ENCODE measurements around the gene HDDC2.

Gene HDDC2

DNA sequence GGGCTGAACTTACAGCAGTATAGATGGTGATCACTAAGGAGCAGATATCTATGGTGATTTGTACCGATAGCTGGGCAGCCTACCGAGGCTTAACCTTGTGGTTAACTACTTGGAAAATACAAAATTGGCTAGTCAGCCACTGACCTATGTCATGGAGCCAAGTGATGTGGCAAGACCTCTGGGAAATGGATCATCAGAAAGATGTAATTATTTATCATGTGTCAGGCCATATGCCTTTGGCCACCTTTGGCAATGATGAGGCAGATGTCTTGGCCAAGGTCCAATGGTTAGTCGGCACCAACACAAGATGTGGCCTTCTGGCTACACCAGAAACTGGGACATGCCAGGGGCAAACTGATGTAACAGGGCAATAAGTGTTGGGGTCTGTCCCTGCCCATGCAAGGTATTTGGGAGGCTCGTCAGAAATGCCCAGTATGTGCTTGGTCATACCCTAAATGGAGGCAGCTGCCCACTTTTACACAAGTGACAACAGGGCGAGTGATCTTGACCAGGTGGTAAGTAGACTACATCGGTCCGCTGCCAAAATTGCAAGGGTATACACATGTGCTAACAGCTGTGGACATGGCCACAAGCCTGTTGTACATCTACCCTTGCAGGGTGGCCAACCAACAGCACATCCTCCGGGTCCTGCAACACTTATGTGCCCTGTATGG is 30.1 kb downstream of the HDDC2 start:
- no peak for DNase-seq (ENCODE audit: extremely low read depth in 1 of 2, low read depth in 1 of 2)

DNA sequence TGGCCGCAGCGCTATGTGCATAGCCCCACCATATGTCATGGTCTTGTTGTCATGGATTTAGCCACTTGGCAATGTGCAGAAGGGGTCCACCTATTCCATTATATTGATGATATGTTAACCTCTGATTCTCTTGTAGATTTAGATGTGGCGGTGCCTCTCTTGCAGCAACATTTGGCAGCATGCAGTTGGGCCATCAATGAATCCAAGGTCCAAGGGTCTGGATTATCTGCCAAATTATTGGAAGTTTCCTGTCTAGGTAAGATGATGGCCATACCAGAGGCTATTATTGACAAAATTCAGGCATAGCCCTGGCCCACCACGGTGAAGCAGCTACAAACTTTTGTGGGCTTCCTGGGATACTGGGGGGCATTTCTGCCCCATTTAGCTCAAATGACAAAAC is 31.4 kb downstream of the HDDC2 start:
- no peak for DNase-seq (ENCODE audit: extremely low read depth in 1 of 2, low read depth in 1 of 2)

DNA sequence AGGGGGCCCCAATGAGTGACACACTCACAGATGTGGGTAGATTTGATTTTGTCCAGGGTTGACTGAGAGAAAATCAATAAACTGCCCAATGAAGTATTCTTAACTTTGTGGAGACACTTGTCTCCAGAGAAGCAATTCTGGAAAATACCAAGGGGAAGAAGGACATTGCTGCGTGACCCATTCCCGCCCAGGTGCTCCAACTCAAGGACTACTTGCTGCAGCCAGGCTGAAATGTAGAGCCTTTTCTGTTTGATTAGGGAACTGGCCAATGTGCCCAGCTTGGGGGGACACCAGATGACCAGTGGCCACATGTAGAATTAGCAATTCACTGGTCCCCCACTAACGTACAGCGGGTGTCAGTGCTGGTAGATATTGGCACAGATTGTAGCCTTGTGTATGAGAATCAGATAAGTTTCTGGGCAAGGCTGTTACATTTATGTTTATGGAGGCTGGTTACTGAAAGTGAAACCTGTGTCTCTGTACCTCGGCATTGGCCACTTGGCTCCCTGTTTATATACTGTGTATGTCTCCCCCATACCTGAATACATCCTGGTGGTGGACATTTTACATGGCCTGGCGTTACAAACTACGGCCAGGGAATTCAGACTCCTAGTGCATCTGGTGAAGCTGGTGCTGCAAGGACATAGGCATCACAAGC is 32.3 kb downstream of the HDDC2 start:
- no peak for DNase-seq (ENCODE audit: extremely low read depth in 1 of 2, low read depth in 1 of 2)

DNA sequence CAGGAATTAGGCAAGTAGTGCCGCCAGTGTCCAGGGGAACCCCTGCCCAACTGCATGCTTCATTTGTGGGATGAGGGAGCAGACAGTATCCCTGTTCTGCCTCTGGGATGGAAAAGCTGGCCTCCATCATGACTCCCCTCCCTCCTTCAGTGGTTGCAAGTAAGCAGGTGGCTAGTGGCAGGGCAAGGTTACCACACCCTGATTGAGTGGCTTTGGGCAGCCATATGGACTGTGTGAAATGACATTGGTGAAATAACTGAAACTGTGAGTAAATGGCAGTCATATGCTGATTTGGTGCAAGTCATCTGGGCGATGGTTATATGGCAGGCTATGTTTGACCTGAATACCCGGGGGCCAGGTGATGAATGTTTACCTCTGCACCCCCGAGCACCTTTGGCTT is 33.0 kb downstream of the HDDC2 start:
- DNase-seq (ENCODE audit: extremely low read depth in 1 of 2, low read depth in 1 of 2), result no peak

DNA sequence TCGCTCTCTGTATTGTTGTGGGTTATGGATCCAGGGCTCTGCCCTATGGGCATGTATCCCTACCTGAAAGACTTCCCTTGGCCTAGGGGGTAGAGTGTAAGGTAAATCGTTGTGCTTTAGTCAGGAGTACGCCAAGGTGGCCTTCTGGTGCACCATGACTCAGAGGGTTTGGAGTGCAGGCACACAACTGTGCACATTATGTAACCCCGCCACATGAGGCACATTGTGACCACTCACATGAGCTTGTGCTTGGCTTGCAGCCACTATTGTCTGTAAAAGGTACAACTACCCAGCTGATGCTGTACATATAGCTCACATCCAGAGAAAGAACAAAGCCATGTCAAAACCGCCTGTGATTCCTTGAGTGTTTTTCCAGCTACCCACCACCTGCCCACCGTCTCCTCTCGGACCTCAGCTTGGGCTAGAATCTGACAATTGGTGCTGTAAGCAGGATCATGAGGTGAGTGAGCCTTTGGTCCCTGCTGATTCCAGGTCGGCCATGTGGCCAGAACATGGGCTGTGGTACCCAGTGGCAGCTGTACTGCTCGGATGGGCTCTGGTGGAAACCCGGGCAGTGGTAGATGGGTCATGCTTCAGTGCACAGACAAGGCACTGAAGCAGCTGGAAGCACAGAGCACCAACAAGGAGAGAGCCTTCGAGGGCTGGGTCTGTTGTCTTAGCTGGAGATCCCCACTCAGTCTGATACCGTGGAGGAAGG is 33.8 kb downstream of the HDDC2 start:
- DNase-seq (ENCODE audit: extremely low read depth in 1 of 2, low read depth in 1 of 2), result no peak

DNA sequence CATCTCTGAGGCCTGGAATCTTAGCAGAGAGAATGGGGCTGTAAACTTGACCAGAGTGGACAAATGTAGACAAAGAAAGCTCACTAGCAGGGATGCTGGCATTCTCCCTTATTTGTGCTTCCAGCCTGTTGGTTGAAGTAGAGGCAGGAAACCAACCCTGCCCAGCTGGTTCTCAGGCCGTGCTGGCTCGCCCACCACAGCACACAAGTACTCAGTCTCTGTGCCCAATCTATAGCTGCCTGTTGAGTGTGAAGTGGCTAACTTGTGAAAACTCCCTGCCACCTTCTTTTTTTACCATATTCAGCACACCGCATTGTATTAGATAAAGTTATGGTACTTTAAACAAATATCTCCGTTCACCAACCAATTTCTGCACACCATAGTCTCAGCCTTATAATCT is 37.3 kb downstream of the HDDC2 start:
- DNase-seq (ENCODE audit: extremely low read depth in 1 of 2, low read depth in 1 of 2), result no peak

DNA sequence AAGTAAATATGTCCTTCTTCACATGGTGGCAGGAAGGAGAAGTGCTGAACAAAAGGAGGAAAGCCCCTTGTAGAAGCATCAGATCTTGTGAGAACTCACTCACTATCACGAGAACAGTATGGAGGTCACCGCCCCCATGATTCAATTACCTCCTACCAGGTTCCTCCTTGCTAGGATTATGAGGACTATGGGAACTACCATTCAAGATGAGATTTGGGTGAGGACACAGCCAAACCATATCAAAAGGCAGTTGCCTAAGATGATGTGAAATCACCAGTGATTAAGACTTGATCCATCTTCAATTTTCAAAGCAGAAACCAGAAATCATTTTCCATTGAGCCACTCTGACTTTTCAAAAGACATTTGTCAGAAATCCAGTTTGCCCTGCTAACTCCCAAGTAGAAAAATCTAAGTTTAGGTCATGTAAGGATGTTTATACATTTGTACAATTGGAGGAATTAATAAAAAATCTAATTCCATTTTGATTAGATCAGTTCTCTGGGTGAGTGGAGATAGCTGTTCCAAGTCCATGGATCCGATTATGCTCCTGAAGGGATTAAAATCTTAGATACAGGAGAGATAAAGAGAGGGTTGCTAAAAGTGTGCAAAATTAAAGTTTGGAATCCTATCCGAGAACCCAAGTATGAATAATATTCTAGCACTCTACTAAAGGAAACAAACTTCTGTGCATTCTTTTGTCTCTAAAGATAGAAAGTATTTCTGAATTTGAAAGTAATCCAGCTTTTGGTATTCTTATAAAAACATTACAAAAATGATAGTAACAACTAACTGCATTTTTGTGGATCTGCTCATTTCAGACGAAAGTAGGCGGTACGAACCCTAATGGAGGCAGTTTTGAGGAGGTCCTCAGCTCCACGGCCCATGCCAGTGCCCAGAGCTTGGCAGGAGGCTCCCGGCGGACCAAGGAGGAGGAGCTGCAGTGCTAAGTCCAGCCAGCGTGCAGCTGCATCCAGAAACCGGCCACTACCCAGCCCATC is 39.5 kb downstream of the HDDC2 start:
- DNase-seq (ENCODE audit: extremely low read depth in 1 of 2, low read depth in 1 of 2), result no peak

DNA sequence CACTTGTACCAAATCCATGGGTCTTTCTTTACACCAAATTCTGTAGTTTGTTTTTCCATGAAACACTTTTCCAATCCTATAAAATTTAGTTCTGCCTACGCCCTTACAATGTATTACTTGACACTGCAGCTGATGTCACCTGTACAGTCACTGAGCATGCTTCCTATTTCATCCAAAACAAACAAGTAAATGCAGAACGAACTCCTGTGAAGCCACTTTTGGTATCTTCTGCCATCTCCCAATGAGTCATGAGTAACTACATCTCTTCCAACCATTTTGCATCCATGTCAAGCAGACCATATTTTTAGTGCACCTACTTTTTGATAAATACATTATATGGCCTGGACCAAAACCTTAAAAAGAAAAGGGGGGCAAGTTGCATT is 42.4 kb downstream of the HDDC2 start:
- no peak for DNase-seq (ENCODE audit: extremely low read depth in 1 of 2, low read depth in 1 of 2)

DNA sequence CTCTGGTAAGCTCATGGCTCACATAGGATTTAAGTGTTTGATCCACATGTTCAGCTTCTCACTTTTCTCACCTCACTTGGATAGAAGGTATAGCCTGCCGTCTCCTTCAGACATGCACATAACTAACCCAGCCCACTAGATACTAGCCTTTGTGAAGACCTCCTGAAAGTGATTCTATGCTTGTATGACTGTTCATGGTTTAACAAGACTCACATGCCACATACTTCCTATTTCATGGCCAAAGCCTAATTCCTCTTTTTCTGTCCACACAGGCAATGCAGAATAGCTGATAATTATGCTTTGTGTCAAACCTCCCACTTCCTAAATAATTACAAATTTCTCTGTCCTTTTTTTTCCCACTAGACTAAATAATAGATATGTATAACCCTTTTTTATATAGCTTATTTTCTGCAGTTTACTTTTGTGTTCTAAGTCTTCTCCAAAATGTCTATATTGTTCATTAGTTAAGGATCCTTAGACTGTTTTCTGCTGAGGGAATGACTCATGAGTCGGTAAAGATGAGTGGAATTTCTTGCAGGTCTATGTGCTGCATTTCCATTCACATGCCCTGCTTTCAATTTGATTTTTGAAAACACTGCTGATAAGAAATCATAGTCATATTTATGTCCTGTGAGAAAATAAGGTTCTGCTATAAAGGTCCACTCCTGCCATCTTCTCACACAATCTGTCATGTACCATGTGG is 43.0 kb downstream of the HDDC2 start:
- no peak for DNase-seq (ENCODE audit: extremely low read depth in 1 of 2, low read depth in 1 of 2)

DNA sequence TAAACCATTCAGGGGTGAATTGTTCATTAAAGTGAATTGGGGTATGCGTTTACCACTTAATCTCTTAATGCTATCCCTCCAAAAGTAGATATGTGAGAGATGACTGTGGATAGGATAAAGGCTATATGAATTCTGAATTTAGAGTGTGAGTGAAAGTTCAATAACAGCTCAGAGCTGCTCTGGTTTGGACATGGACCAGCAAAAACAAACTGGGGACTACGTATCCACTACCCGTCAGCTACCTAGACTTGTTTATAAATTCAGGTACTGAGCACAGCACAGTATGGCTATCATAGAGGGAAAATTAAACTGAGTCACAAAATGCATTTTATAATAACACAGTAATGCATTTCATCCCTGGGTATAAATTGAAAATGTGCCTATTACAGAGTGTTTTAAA is 44.4 kb downstream of the HDDC2 start:
- DNase-seq (ENCODE audit: extremely low read depth in 1 of 2, low read depth in 1 of 2), result no peak

DNA sequence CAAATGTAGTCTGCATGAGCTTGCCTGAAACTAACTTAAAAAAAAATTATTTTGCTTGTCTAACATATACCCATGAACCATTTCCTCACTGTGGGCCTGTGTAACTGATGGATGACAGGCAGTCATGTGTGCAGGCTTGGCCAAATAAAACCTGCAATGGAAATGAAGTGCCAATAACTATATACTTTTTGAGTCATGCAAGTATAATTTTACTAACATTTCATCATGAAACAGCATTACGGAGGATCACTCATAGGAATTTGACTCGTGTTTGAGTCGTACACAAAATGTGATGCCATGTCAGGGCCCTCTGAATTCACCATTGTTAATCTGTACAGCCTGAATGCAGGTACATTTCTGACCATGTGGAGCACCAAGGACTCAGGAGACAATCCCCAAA is 46.6 kb downstream of the HDDC2 start:
- DNase-seq (ENCODE audit: extremely low read depth in 1 of 2, low read depth in 1 of 2), result no peak

DNA sequence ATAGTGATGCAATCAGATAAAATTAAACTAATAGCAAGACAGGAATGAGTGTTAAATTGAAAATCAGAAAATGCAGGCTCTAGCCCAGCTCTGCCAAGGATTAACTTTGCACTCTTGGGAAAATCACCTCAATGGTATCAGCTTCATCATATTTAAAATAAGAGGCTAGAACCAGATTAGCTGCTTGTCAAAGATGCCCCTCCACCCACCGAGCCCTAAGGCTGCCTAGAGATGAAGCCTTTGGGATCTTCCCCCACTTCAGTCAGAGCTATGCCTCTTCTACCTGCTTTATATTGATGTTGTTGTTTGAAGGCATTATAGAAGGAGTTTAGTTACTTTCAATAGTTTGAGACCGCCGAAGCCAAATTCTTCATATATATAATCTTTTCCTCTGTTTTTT is 47.4 kb downstream of the HDDC2 start:
- no peak for DNase-seq (ENCODE audit: extremely low read depth in 1 of 2, low read depth in 1 of 2)

DNA sequence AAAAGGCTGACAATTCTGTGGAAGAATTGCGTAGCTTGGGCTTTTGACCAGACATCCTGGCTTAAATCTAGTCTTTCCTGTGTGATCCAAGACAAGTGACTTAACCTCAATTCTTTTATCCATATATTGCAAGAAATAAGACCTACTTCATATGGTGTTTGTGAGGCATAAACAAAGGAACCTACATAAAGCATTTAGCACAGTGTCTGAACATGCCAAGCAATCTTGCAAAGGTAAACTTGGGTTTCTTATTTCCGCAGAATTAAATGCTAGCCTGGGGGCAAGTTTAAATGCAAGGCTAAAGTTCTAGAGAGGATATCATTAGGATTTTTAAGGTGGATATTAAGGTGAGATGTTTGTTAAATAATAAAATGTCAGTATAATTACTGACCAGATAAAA is 47.9 kb downstream of the HDDC2 start:
- no peak for DNase-seq (ENCODE audit: extremely low read depth in 1 of 2, low read depth in 1 of 2)

DNA sequence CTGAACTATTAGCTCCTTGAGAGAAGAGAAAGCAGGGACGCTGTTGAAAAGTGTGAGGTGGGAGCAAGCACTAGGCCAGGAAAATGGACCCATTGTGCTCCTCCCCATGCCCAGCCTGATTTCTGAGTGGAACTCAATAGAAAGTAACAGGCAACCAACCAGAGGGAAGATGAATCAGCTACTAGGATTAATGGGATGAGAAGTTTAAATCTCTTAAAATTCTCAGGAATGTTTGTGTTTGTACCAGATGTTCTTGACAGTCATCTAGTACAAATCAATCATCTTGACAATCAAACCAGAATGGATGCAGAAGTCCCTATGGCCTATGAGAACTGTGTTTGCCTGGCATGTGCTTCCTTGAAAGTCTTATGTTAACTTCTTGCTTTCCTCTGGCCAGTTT is 48.9 kb downstream of the HDDC2 start:
- DNase-seq (ENCODE audit: extremely low read depth in 1 of 2, low read depth in 1 of 2), result no peak

DNA sequence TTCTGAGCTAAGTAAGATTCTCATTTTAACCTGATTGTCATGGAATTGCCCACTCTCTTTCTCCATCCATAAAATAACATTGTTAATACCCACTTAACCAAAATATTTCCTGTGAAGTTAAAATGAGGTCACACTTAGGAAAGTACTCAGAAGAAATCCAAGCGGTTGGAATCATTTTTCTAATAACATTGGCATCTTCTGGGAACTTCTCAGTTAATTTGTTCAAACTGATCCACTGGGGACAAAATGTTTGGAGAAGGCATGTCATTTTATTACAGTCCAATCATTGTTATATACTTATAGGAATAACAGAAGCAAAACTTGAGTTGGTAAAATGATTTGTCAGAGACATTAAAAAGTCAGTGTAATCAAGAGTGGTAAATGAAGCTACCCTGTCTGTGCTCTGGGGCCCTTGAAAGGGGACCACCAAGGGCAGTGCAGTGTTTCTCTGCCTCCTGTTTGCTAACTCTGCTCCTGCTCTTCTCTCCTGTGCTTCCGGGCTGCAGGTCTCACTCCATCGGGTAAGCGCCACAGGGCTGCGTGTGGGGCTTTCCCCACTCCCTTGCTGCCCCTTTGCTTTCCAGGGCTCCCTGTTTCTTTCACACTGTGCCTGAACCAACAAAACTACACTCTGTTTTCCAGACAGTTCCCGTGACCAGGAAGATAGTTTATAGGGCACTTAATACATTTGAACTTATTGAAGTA is 50.1 kb downstream of the HDDC2 start:
- DNase-seq (ENCODE audit: extremely low read depth in 1 of 2, low read depth in 1 of 2), result no peak

DNA sequence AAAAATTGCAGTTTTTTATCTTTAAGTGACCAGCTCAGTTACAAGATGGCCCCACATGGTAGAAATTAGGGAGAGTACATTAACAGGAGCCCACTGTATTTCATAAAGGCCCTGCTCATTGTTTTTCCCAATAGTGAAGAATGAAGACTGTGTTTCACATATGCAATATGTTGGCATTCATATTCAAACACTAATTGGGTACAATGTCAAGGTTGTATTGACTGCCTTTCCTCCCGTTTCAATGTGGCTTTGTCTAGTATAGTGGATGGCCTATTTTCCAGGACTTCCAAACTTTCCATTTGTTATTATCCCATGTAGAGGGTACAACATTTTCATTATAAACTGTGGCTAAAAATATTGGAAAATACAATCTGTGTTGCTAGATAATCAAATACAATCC is 51.3 kb downstream of the HDDC2 start:
- DNase-seq (ENCODE audit: extremely low read depth in 1 of 2, low read depth in 1 of 2), result no peak

DNA sequence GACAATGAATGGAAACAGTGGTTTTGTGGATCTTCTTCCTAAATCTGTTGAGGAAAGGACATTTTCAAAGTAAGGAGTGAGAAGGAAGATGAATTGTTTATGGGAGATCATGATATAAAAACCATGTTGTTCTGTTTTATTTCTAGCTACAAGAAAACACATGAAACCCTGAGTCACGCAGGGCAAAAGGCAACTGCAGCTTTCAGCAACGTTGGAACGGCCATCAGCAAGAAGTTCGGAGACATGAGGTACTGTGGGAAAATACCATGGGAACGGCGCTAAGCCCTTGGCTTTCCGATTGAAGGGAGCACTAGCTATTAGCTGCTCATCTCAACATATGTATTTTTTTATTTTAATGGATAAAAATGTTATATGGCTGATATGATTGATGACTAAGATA is 53.6 kb downstream of the HDDC2 start:
- DNase-seq (ENCODE audit: extremely low read depth in 1 of 2, low read depth in 1 of 2), result no peak

DNA sequence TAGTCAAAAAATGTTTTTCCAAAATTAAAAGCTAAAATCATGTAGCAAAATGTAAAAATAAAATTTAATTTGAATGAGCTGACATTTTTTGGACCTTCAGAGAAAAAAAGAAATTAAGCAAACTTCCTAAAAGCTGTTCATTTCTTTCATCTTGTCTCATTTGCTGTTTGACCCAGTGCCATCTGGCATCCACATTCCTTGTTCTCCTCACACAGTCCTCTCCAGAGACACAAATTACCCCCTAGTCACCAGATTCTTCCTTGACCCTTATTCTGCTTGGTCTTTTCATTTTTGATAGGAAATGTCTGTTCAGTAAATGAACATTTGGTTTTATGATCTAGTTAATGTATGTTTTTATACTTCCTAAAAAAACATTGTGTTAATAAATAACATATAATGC is 55.2 kb downstream of the HDDC2 start:
- DNase-seq (ENCODE audit: extremely low read depth in 1 of 2, low read depth in 1 of 2), result no peak

DNA sequence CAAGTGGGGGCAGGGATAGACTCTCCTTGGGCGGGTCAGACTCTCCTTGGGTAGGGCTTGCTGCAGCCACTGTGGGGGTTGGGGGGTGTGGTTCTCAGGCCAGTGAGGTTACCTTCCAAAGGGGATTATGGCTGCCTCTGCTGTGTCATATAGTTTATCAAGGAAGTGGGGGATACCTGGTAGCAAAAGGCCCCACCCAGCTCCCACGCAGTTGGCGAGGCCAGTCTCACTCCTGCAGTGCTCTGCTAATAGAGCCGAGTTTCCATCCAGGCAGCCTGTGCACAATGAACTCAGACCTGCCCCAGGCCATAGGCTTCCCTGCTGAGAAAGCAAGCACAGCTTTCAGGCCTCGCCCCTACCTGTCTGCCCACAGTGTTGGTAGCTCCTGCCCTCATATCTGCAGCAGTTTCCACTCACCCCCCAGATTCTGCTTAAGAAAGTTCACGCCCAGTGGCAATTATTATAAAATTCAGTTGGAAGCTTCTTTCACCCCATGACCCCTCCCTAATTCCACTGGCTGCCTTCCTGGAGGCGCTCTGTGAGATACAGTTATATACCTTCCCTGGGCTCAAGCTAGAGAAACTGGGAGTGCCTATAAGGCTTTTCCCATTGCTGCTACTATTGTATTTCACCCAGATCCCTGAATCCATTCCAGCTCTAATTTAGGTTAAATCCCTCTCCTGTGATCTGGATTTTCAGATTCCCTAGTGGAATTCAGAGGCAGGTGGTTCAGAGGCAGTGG is 56.1 kb downstream of the HDDC2 start:
- no peak for DNase-seq (ENCODE audit: extremely low read depth in 1 of 2, low read depth in 1 of 2)
